PC-3 (cell line): ENCODE measurements around the gene ROCK2. TPM values are rescaled to one million over a fixed set of nuclear protein-coding genes. Genes with fewer than 3 reads are reported as not detected.

ENCODE experiments used
- ATAC-seq: fragments of 200-7000 bp; cut with Tn5 transposase; 2 replicates; pipeline ENCODE4 v1.9.1; 2020; ENCODE audit warnings: mild to moderate bottlenecking, moderate library complexity
- BruUV-seq: library from RNA; stranded (reverse); fragments of 400-500 nt; replicated peaks from 2 replicates; lab custom pipeline; 2021; lab: Mats Ljungman, UMichigan
- CTCF ChIA-PET: fragments of 300-600 bp; sonication (Branson Sonifier 250); formaldehyde crosslinking; loops from one replicate; lab custom pipeline; 2022; ENCODE audit warnings: antibody characterized with exemption; lab: Charles Lee
- POLR2A ChIA-PET: fragments of 300-600 bp; sonication (Branson Sonifier 250); formaldehyde crosslinking; loops from one replicate; lab custom pipeline; 2022; ENCODE audit warnings: antibody characterized with exemption; ENCODE audit not compliant: unreplicated experiment; lab: Charles Lee
- DNase-seq: peaks from one replicate; pipeline ENCODE4 v3.0.0-alpha.2; 2015
- H2AFZ ChIP-seq: fragments of 300-600 bp; sonication (generic); 2 replicates; pipeline ENCODE4 v1.6.0; 2016; ENCODE audit warnings: antibody characterized with exemption, low read length
- H3F3A ChIP-seq: fragments of 300-600 bp; sonication (generic); one replicate; pipeline ENCODE4 v1.6.0; 2017; ENCODE audit warnings: antibody characterized with exemption, low read length, control low read depth, mild to moderate bottlenecking; ENCODE audit not compliant: unreplicated experiment
- H3K27ac ChIP-seq: fragments of 300-600 bp; sonication (generic); 2 replicates; pipeline ENCODE4 v1.5.1; 2016; ENCODE audit warnings: mild to moderate bottlenecking, low read length
- H3K27me3 ChIP-seq: fragments of 300-600 bp; sonication (generic); 2 replicates; pipeline ENCODE4 v1.6.1; 2016; ENCODE audit warnings: low read length, mixed read lengths
- H3K36me3 ChIP-seq: fragments of 300-600 bp; sonication (generic); 2 replicates; pipeline ENCODE4 v1.6.1; 2016; ENCODE audit warnings: low read depth, mixed run types, low read length, mixed read lengths
- H3K4me1 ChIP-seq: fragments of 300-600 bp; sonication (generic); 2 replicates; pipeline ENCODE4 v1.5.1; 2016; ENCODE audit warnings: low read length; ENCODE audit not compliant: insufficient read depth
- H3K4me2 ChIP-seq: fragments of 300-600 bp; sonication (generic); 2 replicates; pipeline ENCODE4 v1.6.0; 2016; ENCODE audit warnings: low read length
- H3K4me3 ChIP-seq: fragments of 300-600 bp; sonication (generic); 2 replicates; pipeline ENCODE4 v1.5.1; 2016; ENCODE audit warnings: mild to moderate bottlenecking, low read length, mixed read lengths
- H3K79me2 ChIP-seq: fragments of 300-600 bp; sonication (generic); 2 replicates; pipeline ENCODE4 v1.6.1; 2017; ENCODE audit warnings: low read length, mixed read lengths
- H3K9ac ChIP-seq: fragments of 300-600 bp; sonication (generic); 2 replicates; pipeline ENCODE4 v1.6.0; 2016; ENCODE audit warnings: mild to moderate bottlenecking, low read length
- H3K9me2 ChIP-seq: fragments of 300-600 bp; sonication (generic); replicated peaks from 2 replicates; pipeline ENCODE4 v1.6.1; 2016; ENCODE audit warnings: mixed run types, low read length, mixed read lengths
- H3K9me3 ChIP-seq: fragments of 300-600 bp; sonication (generic); 2 replicates; pipeline ENCODE4 v1.6.1; 2016; ENCODE audit warnings: low read length, mixed read lengths
- H4K20me1 ChIP-seq: fragments of 300-600 bp; sonication (generic); 2 replicates; pipeline ENCODE4 v1.6.1; 2016; ENCODE audit warnings: low read length, mixed read lengths
- CTCF ChIP-seq: fragments of 300-600 bp; sonication (generic); conservative IDR thresholded peaks from 2 replicates; pipeline ENCODE4 v1.5.1; 2017; ENCODE audit warnings: antibody characterized with exemption, low read depth, mild to moderate bottlenecking, low read length
- EZH2 ChIP-seq: fragments of 300-600 bp; sonication (generic); IDR thresholded peaks from one replicate; pipeline ENCODE4 v1.6.1; 2017; ENCODE audit warnings: antibody characterized with exemption, mild to moderate bottlenecking, low read length; ENCODE audit not compliant: unreplicated experiment
- EZH2phosphoT487 ChIP-seq: fragments of 300-600 bp; sonication (generic); IDR thresholded peaks from 2 replicates; pipeline ENCODE4 v1.6.1; 2018; ENCODE audit warnings: mild to moderate bottlenecking, antibody characterized with exemption, low read length, borderline replicate concordance
- intact Hi-C: fragments of 100-400 bp; cut with micrococcal nuclease; formaldehyde crosslinking; loops from 2 replicates; pipeline ENCODE4 v1.9.0; 2023
- total RNA-seq: library from RNA; depleted of rRNA; stranded (reverse); fragments of >200 nt; gene quantifications from 2 replicates; pipeline ENCODE4 v1.2.3, GENCODE V29; 2014

Gene ROCK2
- total RNA-seq, 1 experiment from 2014 or later: 35.3 TPM

- H3K9ac ChIP-seq: no peak overlapping the region
- H3K27me3 ChIP-seq: no peaks in the 10 kb centered on the region
- no peak for TF ChIP-seq EZH2phosphoT487
- TF ChIP-seq EZH2: no peak
- no peak for TF ChIP-seq CTCF
- ChIA-PET CTCF (no interaction called here), POLR2A (interaction anchor here (0.6 to 1.5 kb wide), 4 partner anchors 12 to 43 kb away, joined by 4 to 17 read pairs (median 8); no protein-coding TSS in a partner anchor)
- H3F3A ChIP-seq: no peaks in the 10 kb centered on the region
- H3K9me2 ChIP-seq: no peaks in the 10 kb centered on the region
- H3K27ac ChIP-seq: 0 out of 2 replicates have a peak overlapping the region, but pooled peaks have one; percentile 2
- H3K9me3 ChIP-seq: no peaks in the 10 kb centered on the region
- no peaks in the 10 kb centered on the region for H3K36me3 ChIP-seq
- DNase-seq (peak; percentile 37), ATAC-seq (peak; percentile 14; the same call in 1 of the 2 replicates)
- no peak overlapping the region; the same call in 1 of the 2 replicates for H2AFZ ChIP-seq
- H3K79me2 ChIP-seq: no peaks in the 10 kb centered on the region
- peaks cover 49% of the 10 kb centered on the region for H3K4me1 ChIP-seq
- BruUV-seq: no TSS peak
- H4K20me1 ChIP-seq: no peaks in the 10 kb centered on the region
- no peak overlapping the region; the same call in 1 of the 2 replicates for H3K4me2 ChIP-seq
- intact Hi-C loops: loop anchor here (2.0 kb wide), 1 partner anchor 28 kb away; no protein-coding TSS in a partner anchor
- no peak overlapping the region for H3K4me3 ChIP-seq
Observed at GRCh38 chr2:11387100-11387390, 42.6 kb upstream of the ROCK2 start.

- CTCF ChIA-PET: no interaction called here
- ATAC-seq: no peak
- BruUV-seq: TSS peak; percentile 43
Observed at GRCh38 chr2:11385847-11386246, 41.4 kb upstream of the ROCK2 start.

More at GRCh38 chr2:11385847-11386246, 41.4 kb upstream of the ROCK2 start:
- TF ChIP-seq CTCF (no peak), EZH2 (no peak), EZH2phosphoT487 (no peak)
- H3K4me2 ChIP-seq: peak overlapping the region; percentile 55
- H3K9me2 ChIP-seq: no peaks in the 10 kb centered on the region
- no peaks in the 10 kb centered on the region for H3K9me3 ChIP-seq
- peaks cover 49% of the 10 kb centered on the region for H3K4me1 ChIP-seq
- H3F3A ChIP-seq: no peaks in the 10 kb centered on the region
- H3K79me2 ChIP-seq: no peaks in the 10 kb centered on the region
- no peaks in the 10 kb centered on the region for H3K36me3 ChIP-seq
- H3K27ac ChIP-seq: peak overlapping the region; percentile 25
- peak overlapping the region; percentile 67 for H2AFZ ChIP-seq
- POLR2A ChIA-PET: no interaction called here
- no peaks in the 10 kb centered on the region for H3K27me3 ChIP-seq
- no peak overlapping the region for H3K9ac ChIP-seq
- intact Hi-C loops: loop anchor here (1.0 to 2.0 kb wide), 2 partner anchors 12 to 27 kb away; no protein-coding TSS in a partner anchor
- H3K4me3 ChIP-seq: peak overlapping the region; percentile 20; the same call in 1 of the 2 replicates
- DNase-seq: no peak
- no peaks in the 10 kb centered on the region for H4K20me1 ChIP-seq
